Right lobe of liver (tissue), 6 donors: ENCODE data around the gene FASTKD2. TPM values are rescaled to one million over a fixed set of nuclear protein-coding genes. Genes with fewer than 3 reads are reported as not detected.

Experiments
- ATAC-seq, 4 donors: fragments of 200-7000 bp; cut with Tn5 transposase; one replicate each; pipeline ENCODE4 v1.9.1; 2020; ENCODE audit warnings: mild to moderate bottlenecking in 4 of 4, moderate library complexity in 4 of 4
- DNase-seq, 3 donors: peaks; one replicate each; pipeline ENCODE4 v3.0.0-alpha.2; 2020
- H3K27ac ChIP-seq, 3 donors: fragments of 200-600 bp; one replicate each; pipeline ENCODE4 v1.8.0; 2022
- H3K27me3 ChIP-seq, 2 donors: fragments of 200-600 bp; one replicate each; pipeline ENCODE4 v1.8.0; 2022
- H3K36me3 ChIP-seq, 4 donors: fragments of 200-600 bp; sonication (generic) in 1 of 4; one replicate each; pipeline versions ENCODE4 v1.5.1 to v1.8.0; 2017 to 2022; ENCODE audit warnings: control low read depth in 1 of 4
- H3K4me1 ChIP-seq, 4 donors: fragments of 200-600 bp; sonication (generic) in 1 of 4; one replicate each; pipeline versions ENCODE4 v1.5.1 to v1.8.0; 2017 to 2022; ENCODE audit warnings: control low read depth in 1 of 4
- H3K4me3 ChIP-seq, 3 donors: fragments of 200-600 bp; one replicate each; pipeline ENCODE4 v1.8.0; 2022
- H3K9me3 ChIP-seq, 4 donors: fragments of 200-600 bp; sonication (generic) in 1 of 4; one replicate each; pipeline versions ENCODE4 v1.5.1 to v1.8.0; 2017 to 2022; ENCODE audit warnings: control low read depth in 1 of 4
- CTCF ChIP-seq, 4 donors: fragments of 200-600 bp in 3 of 4; fragments of 450-650 bp in 1 of 4; IDR thresholded peaks; one replicate each; pipeline versions ENCODE4 v1.5.1 to v1.8.0; 2016 to 2022; ENCODE audit warnings: antibody characterized with exemption in 4 of 4, mild to moderate bottlenecking in 2 of 4
- POLR2A ChIP-seq: fragments of 450-650 bp; IDR thresholded peaks from one replicate; pipeline ENCODE4 v1.6.1; 2017; ENCODE audit warnings: antibody characterized with exemption, mild to moderate bottlenecking
- WGBS: methylation state at CpG from one replicate; pipeline ENCODE4 v1.1.6; 2018; ENCODE audit warnings: low coverage, low lambda C conversion rate; ENCODE audit not compliant: insufficient coverage; ENCODE audit errors: missing lambda C conversion rate; 5-methylcytosine and 5-hydroxymethylcytosine counted together
- intact Hi-C, 2 donors: fragments of 100-400 bp; cut with DNase I; formaldehyde crosslinking; loops; one replicate each; pipeline versions ENCODE4 v1.11.2 to v1.14.1; 2022
- total RNA-seq, 6 experiments: library from RNA; depleted of rRNA in 2 of 6; stranded (reverse); fragments of >200 nt in 2 of 6; fragmentation: NEBNext Ultra II Directional in 3 of 6; extraction: Animal tissue kit (Norgen Biotek cat#: 25700) in 3 of 6; gene quantifications; one replicate each; pipeline versions ENCODE4 v1.1.0 to v1.2.4, GENCODE V29; 2016 to 2023
- donor health status: DM: no; HTN: yes; CAD: no.
- donor health status: DM: no; HTN: no; CAD: no.
- donor health status: DM: no; HTN: no; CAD: no.
- donor health status: DM: no; HTN: yes; CAD: no.
- donor health status: DM: no; HTN: yes; CAD: no.

The FASTKD2 gene
- total RNA-seq, 6 experiments from 2014 or later, result 13.5 to 29.1 (median 16.9) TPM

GRCh38 chr2:206797376-206797775 lies 32.0 kb downstream of the FASTKD2 start:
- TF ChIP-seq POLR2A, result no peak
- TF ChIP-seq CTCF (IDR thresholded peaks at IDR 0.05), result no peak
- intact Hi-C loops, result loop anchor here in 1 of 2 donors (10.0 kb wide), 1 partner anchor 677 kb away; no protein-coding TSS in a partner anchor
- no peak overlapping the region for H3K27ac ChIP-seq
- H3K27me3 ChIP-seq, result no peaks in the 10 kb centered on the region
- no peaks in the 10 kb centered on the region for H3K9me3 ChIP-seq
- peak; percentile 38 to 46 (median 40) for ATAC-seq
- H3K36me3 ChIP-seq, result peaks cover 0 to 15% (median 0%) of the 10 kb centered on the region in 4 donors
- no peaks in the 10 kb centered on the region for H3K4me1 ChIP-seq
- H3K4me3 ChIP-seq, result no peak overlapping the region
- DNase-seq, result peak in 1 of 3 donors; percentile 35
- 65% methylated on average over 4 of the region's 4 CpGs for WGBS

- Histone ChIP-seq H3K36me3 (peaks cover 0 to 13% (median 0%) of the 10 kb centered on the region in 4 donors), H3K27me3 (no peaks in the 10 kb centered on the region), H3K4me1 (no peaks in the 10 kb centered on the region), H3K9me3 (no peaks in the 10 kb centered on the region), H3K27ac (no peak overlapping the region), H3K4me3 (no peak overlapping the region)
- intact Hi-C loops, result loop anchor here in 1 of 2 donors (10.0 kb wide), 1 partner anchor 677 kb away; no protein-coding TSS in a partner anchor
- DNase-seq, result no peak
- no peak for TF ChIP-seq POLR2A
- TF ChIP-seq CTCF (IDR thresholded peaks at IDR 0.05), result no peak
- ATAC-seq, result peak; percentile 23 to 50 (median 39)
- 63% methylated on average over 5 of the region's 5 CpGs for WGBS
Measured at GRCh38 chr2:206798000-206798399, 32.6 kb downstream of the FASTKD2 start.

- intact Hi-C loops, result loop anchor here in 1 of 2 donors (10.0 kb wide), 1 partner anchor 676 kb away; no protein-coding TSS in a partner anchor
- Histone ChIP-seq H3K36me3 (peaks cover 0 to 4% (median 0%) of the 10 kb centered on the region in 4 donors), H3K9me3 (no peaks in the 10 kb centered on the region), H3K27me3 (no peaks in the 10 kb centered on the region), H3K27ac (no peak overlapping the region), H3K4me3 (no peak overlapping the region), H3K4me1 (no peaks in the 10 kb centered on the region)
- WGBS, result 65% methylated on average over 3 of the region's 3 CpGs
- DNase-seq (no peak), ATAC-seq (peak in 2 of 4 donors; percentile 24 to 38)
- TF ChIP-seq CTCF (IDR thresholded peaks at IDR 0.05) (no peak), POLR2A (no peak)
Measured at GRCh38 chr2:206799083-206799482, 33.7 kb downstream of the FASTKD2 start.

- TF ChIP-seq POLR2A, result no peak
- peak; percentile 67 to 72 (median 70) for TF ChIP-seq CTCF (IDR thresholded peaks at IDR 0.05)
- peak in 2 of 3 donors; percentile 26 to 60 for DNase-seq
- Histone ChIP-seq H3K9me3 (no peaks in the 10 kb centered on the region), H3K4me1 (no peaks in the 10 kb centered on the region), H3K27ac (no peak overlapping the region), H3K27me3 (no peaks in the 10 kb centered on the region), H3K4me3 (no peak overlapping the region), H3K36me3 (no peaks in the 10 kb centered on the region)
- peak; percentile 84 to 89 (median 86) for ATAC-seq
- WGBS, result 21% methylated on average over 11 of the region's 12 CpGs
- intact Hi-C loops, result loop anchor here (10.0 kb wide), 2 partner anchors 184 to 674 kb away; no protein-coding TSS in a partner anchor
Measured at GRCh38 chr2:206800506-206801417, 35.4 kb downstream of the FASTKD2 start.
